Central memory CD8-positive, alpha-beta T cell (primary cell): ENCODE results near the gene UTS2B.

ENCODE experiments used
- ATAC-seq: fragments of 150-1000 bp; cut with Tn5 transposase; replicated peaks from 2 replicates; pipeline ENCODE4 v1.10.0; 2022; ENCODE audit warnings: mild to moderate bottlenecking, moderate FRiP score, moderate number of reproducible peaks; ENCODE audit not compliant: poor library complexity, severe bottlenecking; ENCODE audit errors: extremely low read depth
- DNase-seq, 2 donors: peaks; one replicate each; pipeline ENCODE4 v3.0.0; 2021; ENCODE audit warnings: low spot score in 2 of 2
- H3K27ac Mint-ChIP-seq: one replicate; pipeline ENCODE4 v1.8.0; 2022; ENCODE audit warnings: low read depth, mild to moderate bottlenecking, moderate library complexity, mixed read lengths
- H3K27me3 Mint-ChIP-seq: one replicate; pipeline ENCODE4 v1.8.0; 2022; ENCODE audit warnings: mixed read lengths
- H3K36me3 Mint-ChIP-seq: one replicate; pipeline ENCODE4 v1.8.0; 2022; ENCODE audit warnings: mild to moderate bottlenecking, moderate library complexity, mixed read lengths; ENCODE audit not compliant: insufficient read depth
- H3K4me1 Mint-ChIP-seq: one replicate; pipeline ENCODE4 v1.8.0; 2022; ENCODE audit warnings: mixed read lengths
- H3K4me3 Mint-ChIP-seq: one replicate; pipeline ENCODE4 v1.8.0; 2022; ENCODE audit warnings: mild to moderate bottlenecking, moderate library complexity, mixed read lengths
- H3K9me3 Mint-ChIP-seq: one replicate; pipeline ENCODE4 v1.8.0; 2022; ENCODE audit warnings: mixed read lengths

UTS2B gene

DNA sequence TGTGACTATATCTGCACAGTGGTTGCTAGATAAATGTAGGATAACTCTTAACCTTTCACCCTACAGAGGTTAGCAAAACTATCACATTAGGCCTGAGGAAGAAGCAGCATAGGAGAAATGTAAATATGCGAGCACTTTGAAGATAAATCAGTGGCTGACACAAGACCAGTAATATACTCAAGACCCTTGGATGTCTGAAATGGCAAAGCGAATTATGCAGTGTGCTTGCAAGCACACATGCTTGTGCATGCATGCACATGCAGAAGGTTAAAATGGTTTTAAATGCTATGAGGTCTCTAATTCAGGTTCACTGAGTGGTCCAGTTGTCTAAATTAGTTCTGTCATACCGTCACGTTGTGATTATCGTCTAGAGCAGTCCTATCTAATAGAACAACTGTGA, 13.6 kb upstream of the UTS2B start:
- Mint-ChIP-seq H3K36me3 (no peaks in the 10 kb centered on the region), H3K27me3 (no peaks in the 10 kb centered on the region), H3K4me3 (no peak overlapping the region), H3K4me1 (no peaks in the 10 kb centered on the region), H3K9me3 (peaks cover 5% of the 10 kb centered on the region), H3K27ac (no peak overlapping the region)
- no peak for ATAC-seq
- no peak for DNase-seq

DNA sequence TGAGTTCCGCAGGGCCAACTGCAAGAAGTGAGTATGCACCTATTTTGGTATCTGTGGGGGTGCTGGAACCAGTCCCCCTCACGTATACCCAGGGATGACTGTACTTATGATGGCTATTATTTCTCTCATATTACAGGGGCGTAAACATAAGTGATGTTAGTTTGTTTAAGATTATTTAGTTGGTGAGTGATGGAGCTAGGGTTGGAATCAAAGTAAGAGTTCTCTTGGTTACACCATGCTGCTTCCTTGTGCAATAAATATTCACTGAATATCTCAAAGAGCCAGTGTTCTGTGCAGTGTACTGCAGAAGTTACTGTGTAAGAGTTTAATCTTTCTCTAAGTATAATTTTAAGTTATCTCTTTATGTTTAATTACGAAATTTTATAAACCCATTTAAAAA, 12.8 kb upstream of the UTS2B start:
- peaks cover 5% of the 10 kb centered on the region for H3K9me3 Mint-ChIP-seq
- H3K4me1 Mint-ChIP-seq = no peaks in the 10 kb centered on the region
- DNase-seq = no peak
- no peaks in the 10 kb centered on the region for H3K27me3 Mint-ChIP-seq
- H3K27ac Mint-ChIP-seq = no peak overlapping the region
- ATAC-seq = no peak
- H3K4me3 Mint-ChIP-seq = no peak overlapping the region
- no peaks in the 10 kb centered on the region for H3K36me3 Mint-ChIP-seq

DNA sequence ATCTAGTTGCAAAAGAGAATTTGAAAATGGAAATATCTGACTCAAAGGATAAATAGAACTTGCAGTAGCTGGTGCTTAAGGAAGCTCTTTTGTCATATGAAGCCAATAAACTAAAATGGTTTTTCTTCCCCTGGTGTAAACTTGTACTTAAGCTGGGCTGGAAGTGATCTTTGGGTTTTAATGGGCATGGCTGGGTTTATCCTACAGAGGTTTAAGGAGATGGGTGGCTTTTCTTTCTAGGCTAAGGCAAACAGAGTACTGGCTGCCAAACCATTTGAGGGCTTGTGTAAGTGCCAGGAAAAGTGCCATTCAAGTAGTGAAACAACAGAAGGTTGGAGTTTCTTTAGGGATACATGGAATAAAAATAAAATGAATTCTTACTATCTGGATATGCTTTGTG, 12.1 kb upstream of the UTS2B start:
- H3K4me3 Mint-ChIP-seq = no peak overlapping the region
- H3K27me3 Mint-ChIP-seq = no peaks in the 10 kb centered on the region
- no peaks in the 10 kb centered on the region for H3K4me1 Mint-ChIP-seq
- ATAC-seq (no peak), DNase-seq (no peak)
- peaks cover 5% of the 10 kb centered on the region for H3K9me3 Mint-ChIP-seq
- H3K27ac Mint-ChIP-seq = no peak overlapping the region
- no peaks in the 10 kb centered on the region for H3K36me3 Mint-ChIP-seq

DNA sequence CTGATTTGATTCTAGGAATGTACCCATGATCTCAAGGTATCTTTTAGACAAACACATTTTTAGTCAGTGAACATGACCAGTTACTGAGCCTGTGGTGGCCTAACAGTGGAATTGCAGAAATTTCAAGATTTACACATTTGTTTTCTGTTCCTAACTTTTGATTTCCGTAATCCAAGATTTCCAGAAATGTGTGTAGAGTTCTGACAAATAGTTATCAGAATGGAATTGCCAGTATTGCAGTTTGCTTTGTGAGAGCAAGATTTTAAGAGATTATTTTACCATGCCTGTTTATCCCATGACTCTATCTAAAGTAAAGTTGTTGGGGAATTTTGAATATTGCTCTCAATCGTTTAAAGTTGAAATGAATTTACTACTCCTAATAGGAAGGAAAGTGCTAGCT, 11.7 kb upstream of the UTS2B start:
- no peak overlapping the region for H3K4me3 Mint-ChIP-seq

GRCh38 chr3:191340966-191341365, 10.6 kb upstream of the UTS2B start:
- no peaks in the 10 kb centered on the region for H3K4me1 Mint-ChIP-seq

More for the DNA sequence above, 11.7 kb upstream of the UTS2B start:
- Mint-ChIP-seq H3K36me3 (no peaks in the 10 kb centered on the region), H3K27me3 (no peaks in the 10 kb centered on the region), H3K9me3 (peaks cover 5% of the 10 kb centered on the region), H3K4me1 (no peaks in the 10 kb centered on the region), H3K27ac (no peak overlapping the region)
- ATAC-seq (no peak), DNase-seq (no peak)

DNA sequence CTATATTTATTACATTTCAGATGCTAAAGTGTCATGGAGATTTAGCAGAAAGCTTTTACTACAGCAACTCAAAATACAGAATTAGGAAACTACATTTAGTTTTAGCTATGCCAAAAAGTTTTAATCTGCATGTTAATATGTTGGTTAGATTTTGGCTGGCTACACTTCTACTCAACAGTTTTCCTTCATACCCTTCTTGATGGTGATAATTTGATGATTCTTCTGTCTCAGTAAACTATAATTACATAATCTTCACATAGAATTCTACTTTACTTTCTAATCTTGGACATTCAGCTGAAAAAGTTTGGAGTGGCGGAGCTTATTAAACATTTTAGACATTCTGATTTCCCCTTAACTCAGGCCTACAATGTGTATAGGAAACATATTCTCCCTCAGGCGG, 10.0 kb upstream of the UTS2B start:
- no peaks in the 10 kb centered on the region for H3K36me3 Mint-ChIP-seq
- H3K27me3 Mint-ChIP-seq = no peaks in the 10 kb centered on the region
- no peaks in the 10 kb centered on the region for H3K4me1 Mint-ChIP-seq
- ATAC-seq = no peak
- no peak for DNase-seq
- H3K27ac Mint-ChIP-seq = no peak overlapping the region
- H3K9me3 Mint-ChIP-seq = peaks cover 5% of the 10 kb centered on the region
- no peak overlapping the region for H3K4me3 Mint-ChIP-seq

More at GRCh38 chr3:191340966-191341365, 10.6 kb upstream of the UTS2B start:
- Mint-ChIP-seq H3K36me3 (no peaks in the 10 kb centered on the region), H3K9me3 (peaks cover 5% of the 10 kb centered on the region), H3K4me3 (no peak overlapping the region), H3K27me3 (no peaks in the 10 kb centered on the region), H3K27ac (no peak overlapping the region)
- DNase-seq (no peak), ATAC-seq (no peak)

- no peak for DNase-seq
- peaks cover 5% of the 10 kb centered on the region for H3K9me3 Mint-ChIP-seq
- ATAC-seq = no peak
- H3K36me3 Mint-ChIP-seq = no peaks in the 10 kb centered on the region
- H3K27ac Mint-ChIP-seq = no peak overlapping the region
- H3K4me3 Mint-ChIP-seq = no peak overlapping the region
- no peaks in the 10 kb centered on the region for H3K4me1 Mint-ChIP-seq
- H3K27me3 Mint-ChIP-seq = no peaks in the 10 kb centered on the region
Measured at GRCh38 chr3:191339316-191339917, 9.1 kb upstream of the UTS2B start.

GRCh38 chr3:191338177-191338488, 7.8 kb upstream of the UTS2B start:
- DNase-seq (no peak), ATAC-seq (no peak)
- Mint-ChIP-seq H3K4me3 (no peak overlapping the region), H3K9me3 (no peaks in the 10 kb centered on the region), H3K36me3 (no peaks in the 10 kb centered on the region), H3K27ac (no peak overlapping the region), H3K27me3 (no peaks in the 10 kb centered on the region), H3K4me1 (no peaks in the 10 kb centered on the region)

DNA sequence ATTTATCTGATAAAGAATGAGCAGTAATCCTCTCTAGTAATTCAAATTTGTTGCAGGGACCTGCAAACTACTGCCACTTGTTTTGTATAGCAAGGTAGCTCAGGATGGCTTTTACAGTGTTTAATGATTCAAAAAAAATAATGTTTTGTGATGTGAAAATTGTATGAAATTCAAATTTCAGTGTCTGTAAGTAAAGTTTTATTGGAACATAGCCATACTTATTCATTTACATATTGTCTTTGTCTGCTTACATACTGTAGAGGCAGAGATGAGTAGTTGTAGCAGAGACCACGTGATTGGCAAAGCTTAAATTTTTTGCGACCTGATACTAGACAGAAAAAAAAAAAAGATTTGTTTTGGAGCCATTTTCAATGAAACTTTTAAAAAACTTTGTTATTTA, 6.5 kb upstream of the UTS2B start:
- no peak overlapping the region for H3K4me3 Mint-ChIP-seq
- no peaks in the 10 kb centered on the region for H3K4me1 Mint-ChIP-seq

DNA sequence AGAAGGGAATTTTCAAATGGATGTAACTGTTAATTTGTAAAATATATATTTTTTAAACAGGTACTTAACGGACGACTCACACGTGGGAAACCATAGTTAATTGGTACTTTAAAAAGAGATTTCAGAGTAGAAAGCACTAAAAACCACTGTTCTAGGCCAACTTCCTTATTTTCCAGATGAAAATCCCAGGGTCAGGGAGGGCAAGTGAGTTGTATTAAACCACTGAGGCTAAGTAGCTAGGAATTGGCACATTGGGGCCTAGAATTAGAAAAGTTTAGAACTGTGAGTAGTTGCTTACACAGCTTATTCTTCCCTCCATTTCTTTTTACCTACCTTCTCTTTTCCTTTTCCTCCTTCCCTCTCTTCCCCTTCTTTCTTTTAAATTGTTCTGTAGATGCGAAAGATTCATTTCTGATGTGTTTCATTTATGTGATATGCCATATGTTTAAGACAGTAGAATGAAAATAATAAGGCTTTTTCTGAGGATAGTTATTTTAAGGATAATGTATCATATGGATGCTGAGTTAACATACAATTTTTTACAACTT, 4.1 kb upstream of the UTS2B start:
- no peaks in the 10 kb centered on the region for H3K4me1 Mint-ChIP-seq
- no peak overlapping the region for H3K27ac Mint-ChIP-seq

More for the DNA sequence above, 6.5 kb upstream of the UTS2B start:
- no peaks in the 10 kb centered on the region for H3K9me3 Mint-ChIP-seq
- ATAC-seq = no peak
- H3K27ac Mint-ChIP-seq = no peak overlapping the region
- H3K36me3 Mint-ChIP-seq = no peaks in the 10 kb centered on the region
- no peaks in the 10 kb centered on the region for H3K27me3 Mint-ChIP-seq
- no peak for DNase-seq

GRCh38 chr3:191333298-191333880, 3.1 kb upstream of the UTS2B start:
- no peak for DNase-seq
- Mint-ChIP-seq H3K27me3 (no peaks in the 10 kb centered on the region), H3K4me1 (no peaks in the 10 kb centered on the region), H3K9me3 (no peaks in the 10 kb centered on the region), H3K36me3 (no peaks in the 10 kb centered on the region), H3K27ac (no peak overlapping the region), H3K4me3 (no peak overlapping the region)
- no peak for ATAC-seq

More for the DNA sequence above, 4.1 kb upstream of the UTS2B start:
- no peak overlapping the region for H3K4me3 Mint-ChIP-seq
- no peaks in the 10 kb centered on the region for H3K36me3 Mint-ChIP-seq
- no peak for DNase-seq
- H3K9me3 Mint-ChIP-seq = no peaks in the 10 kb centered on the region
- no peak for ATAC-seq
- no peaks in the 10 kb centered on the region for H3K27me3 Mint-ChIP-seq

DNA sequence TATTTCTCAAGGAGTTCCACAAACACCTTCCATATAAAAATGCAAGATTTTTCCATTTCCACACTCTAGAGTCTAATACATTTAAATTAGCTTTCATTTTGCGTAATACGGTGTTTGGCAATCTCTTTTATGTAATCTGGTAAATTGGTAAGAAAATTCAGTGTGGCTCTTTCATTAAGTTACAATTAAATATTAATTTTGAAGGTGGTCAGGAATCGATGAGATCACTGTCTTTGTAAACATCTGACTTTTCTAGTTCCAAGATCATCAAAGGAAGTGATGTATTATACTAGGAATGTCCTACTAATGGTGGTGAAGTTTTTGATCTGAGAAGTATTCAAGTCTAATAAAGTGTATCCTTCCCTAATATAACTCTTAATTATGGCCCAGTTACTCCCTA, 1.1 kb upstream of the UTS2B start:
- DNase-seq (no peak), ATAC-seq (no peak)
- no peaks in the 10 kb centered on the region for H3K4me1 Mint-ChIP-seq
- no peak overlapping the region for H3K4me3 Mint-ChIP-seq
- H3K27me3 Mint-ChIP-seq = no peaks in the 10 kb centered on the region
- no peak overlapping the region for H3K27ac Mint-ChIP-seq
- no peaks in the 10 kb centered on the region for H3K9me3 Mint-ChIP-seq
- no peaks in the 10 kb centered on the region for H3K36me3 Mint-ChIP-seq

DNA sequence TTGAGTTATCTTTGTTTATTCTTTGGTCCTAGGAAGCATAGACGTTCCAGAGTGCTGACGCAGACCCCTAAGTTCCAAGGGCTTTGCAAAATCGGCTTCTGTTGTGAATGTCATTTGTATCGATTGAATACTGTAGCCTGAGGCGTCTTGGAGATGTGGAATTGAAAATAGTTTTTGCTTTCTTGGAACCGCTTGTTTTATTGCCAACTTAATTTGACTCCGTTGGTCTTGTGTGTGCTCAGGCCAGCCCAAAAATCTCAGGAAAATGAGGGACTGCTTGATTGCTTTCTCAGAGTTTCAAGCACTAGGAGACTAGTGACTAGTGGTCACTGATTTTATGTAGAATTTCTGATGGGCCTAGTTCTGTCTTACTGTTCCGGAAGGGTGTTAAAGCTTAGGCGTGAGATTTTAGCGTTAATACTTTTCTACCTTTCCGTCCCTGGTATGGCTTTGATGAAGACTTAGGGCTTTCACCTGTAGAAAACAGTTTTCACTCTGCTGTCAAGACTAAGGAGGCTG, 263 bp upstream of the UTS2B start:
- ATAC-seq (no peak), DNase-seq (no peak)
- no peaks in the 10 kb centered on the region for H3K36me3 Mint-ChIP-seq
- no peaks in the 10 kb centered on the region for H3K27me3 Mint-ChIP-seq
- H3K4me1 Mint-ChIP-seq = no peaks in the 10 kb centered on the region
- no peaks in the 10 kb centered on the region for H3K9me3 Mint-ChIP-seq
- H3K27ac Mint-ChIP-seq = no peak overlapping the region
- peak overlapping the region; percentile 31 for H3K4me3 Mint-ChIP-seq
